ENCODE measurements around the gene EPC2.

DNA sequence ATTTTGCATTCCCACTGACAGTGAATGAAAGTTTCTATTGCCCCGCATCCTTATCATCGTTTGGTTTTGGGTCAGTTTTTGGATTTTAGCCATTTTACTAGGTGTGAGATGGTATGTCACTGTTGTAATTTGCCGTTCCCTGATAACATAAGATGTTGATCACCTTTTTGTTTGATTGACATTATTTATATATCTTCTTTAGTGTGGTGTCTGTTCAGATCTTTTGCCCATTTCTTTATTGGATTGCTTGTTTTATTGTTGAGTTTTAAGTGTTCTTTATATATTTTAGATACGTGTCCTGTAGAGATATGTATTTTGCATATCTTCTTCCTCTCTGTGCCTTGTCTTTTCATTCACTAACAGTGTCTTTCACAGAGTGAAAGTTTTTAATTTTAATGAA, 55.3 kb downstream of the EPC2 start:
- TF ChIP-seq ELF1 (IDR thresholded peaks at IDR 0.05) = no peak
- TF ChIP-seq, protein P1, sequence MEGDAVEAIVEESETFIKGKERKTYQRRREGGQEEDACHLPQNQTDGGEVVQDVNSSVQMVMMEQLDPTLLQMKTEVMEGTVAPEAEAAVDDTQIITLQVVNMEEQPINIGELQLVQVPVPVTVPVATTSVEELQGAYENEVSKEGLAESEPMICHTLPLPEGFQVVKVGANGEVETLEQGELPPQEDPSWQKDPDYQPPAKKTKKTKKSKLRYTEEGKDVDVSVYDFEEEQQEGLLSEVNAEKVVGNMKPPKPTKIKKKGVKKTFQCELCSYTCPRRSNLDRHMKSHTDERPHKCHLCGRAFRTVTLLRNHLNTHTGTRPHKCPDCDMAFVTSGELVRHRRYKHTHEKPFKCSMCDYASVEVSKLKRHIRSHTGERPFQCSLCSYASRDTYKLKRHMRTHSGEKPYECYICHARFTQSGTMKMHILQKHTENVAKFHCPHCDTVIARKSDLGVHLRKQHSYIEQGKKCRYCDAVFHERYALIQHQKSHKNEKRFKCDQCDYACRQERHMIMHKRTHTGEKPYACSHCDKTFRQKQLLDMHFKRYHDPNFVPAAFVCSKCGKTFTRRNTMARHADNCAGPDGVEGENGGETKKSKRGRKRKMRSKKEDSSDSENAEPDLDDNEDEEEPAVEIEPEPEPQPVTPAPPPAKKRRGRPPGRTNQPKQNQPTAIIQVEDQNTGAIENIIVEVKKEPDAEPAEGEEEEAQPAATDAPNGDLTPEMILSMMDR (IDR thresholded peaks at IDR 0.05) = no peak
- TF ChIP-seq POLR2AphosphoS5 (IDR thresholded peaks at IDR 0.05; ENCODE audit: low read depth, low read length) = no peak
- no peak for TF ChIP-seq EZH2phosphoT487 (IDR thresholded peaks at IDR 0.05; ENCODE audit: borderline replicate concordance, low read depth)
- TF ChIP-seq RFX5 (IDR thresholded peaks at IDR 0.05; ENCODE audit: low read length) = no peak
- TF ChIP-seq SMC3 (IDR thresholded peaks at IDR 0.05; ENCODE audit: low read depth, low read length) = no peak
- no peak for TF ChIP-seq TEAD4 (IDR thresholded peaks at IDR 0.05; ENCODE audit: borderline replicate concordance, insufficient read depth)
- TF ChIP-seq TAF1 (IDR thresholded peaks at IDR 0.05; ENCODE audit: borderline replicate concordance, low read depth, low read length) = no peak
- TF ChIP-seq, protein P2, sequence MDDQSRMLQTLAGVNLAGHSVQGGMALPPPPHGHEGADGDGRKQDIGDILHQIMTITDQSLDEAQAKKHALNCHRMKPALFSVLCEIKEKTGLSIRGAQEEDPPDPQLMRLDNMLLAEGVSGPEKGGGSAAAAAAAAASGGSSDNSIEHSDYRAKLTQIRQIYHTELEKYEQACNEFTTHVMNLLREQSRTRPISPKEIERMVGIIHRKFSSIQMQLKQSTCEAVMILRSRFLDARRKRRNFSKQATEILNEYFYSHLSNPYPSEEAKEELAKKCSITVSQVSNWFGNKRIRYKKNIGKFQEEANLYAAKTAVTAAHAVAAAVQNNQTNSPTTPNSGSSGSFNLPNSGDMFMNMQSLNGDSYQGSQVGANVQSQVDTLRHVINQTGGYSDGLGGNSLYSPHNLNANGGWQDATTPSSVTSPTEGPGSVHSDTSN (IDR thresholded peaks at IDR 0.05) = no peak
- no peak for TF ChIP-seq RAD21 (IDR thresholded peaks at IDR 0.05; ENCODE audit: low read length)
- no peak for TF ChIP-seq NRF1 (IDR thresholded peaks at IDR 0.05; ENCODE audit: low read depth, low read length)
